GM18861 (cell line): ENCODE results near the gene PHACTR3.

Source experiments
- ATAC-seq: cut with Tn5 transposase; IDR thresholded peaks from one replicate; pipeline ENCODE4 v1.9.1; 2021; ENCODE audit not compliant: unreplicated experiment

The PHACTR3 gene

GRCh38 chr20:59690101-59690500 lies 85.8 kb downstream of the PHACTR3 start:
- ATAC-seq = no peak

DNA sequence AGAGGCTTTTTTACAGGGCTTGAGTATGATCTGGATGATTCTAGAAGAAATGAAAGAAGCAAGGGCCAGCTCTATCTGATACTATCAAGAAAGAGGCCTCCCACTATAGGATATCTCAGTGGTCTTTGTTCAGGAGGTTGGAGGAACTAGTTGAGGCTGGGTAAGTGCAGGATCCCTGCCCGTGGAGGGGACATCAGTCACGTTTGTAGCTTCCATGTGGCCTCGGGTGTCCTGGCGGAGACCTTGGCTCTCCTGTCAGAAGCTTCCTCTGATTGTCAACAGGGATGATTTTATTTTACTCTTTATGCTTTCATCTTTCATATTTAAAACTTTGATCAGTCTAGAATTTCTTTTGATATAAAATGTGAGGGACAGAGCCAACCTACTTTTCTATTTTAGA lies 86.6 kb downstream of the PHACTR3 start:
- no peak for ATAC-seq

- no peak for ATAC-seq
Observed at GRCh38 chr20:59692139-59692538, 87.8 kb downstream of the PHACTR3 start.

DNA sequence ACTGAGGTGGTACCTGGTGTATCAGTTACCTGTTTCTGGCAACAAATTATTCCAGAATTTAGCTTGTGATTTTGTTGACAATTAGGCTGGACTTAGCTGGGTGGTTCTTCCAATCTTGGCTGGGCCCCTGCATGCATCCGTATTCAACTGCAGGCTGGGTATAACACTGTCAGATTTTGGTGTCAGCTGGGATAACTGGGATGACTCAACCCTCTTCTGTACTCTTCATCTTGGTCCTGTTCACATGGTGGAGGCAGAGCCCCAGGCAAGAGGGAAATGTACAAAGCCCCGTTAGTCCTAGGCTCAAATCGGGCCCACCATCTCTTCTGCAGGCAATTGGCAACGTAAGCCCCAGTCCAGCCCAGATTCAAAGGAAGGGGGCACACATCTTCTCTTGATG lies 89.2 kb downstream of the PHACTR3 start:
- ATAC-seq = no peak

GRCh38 chr20:59696476-59696875 lies 92.1 kb downstream of the PHACTR3 start:
- ATAC-seq = no peak

DNA sequence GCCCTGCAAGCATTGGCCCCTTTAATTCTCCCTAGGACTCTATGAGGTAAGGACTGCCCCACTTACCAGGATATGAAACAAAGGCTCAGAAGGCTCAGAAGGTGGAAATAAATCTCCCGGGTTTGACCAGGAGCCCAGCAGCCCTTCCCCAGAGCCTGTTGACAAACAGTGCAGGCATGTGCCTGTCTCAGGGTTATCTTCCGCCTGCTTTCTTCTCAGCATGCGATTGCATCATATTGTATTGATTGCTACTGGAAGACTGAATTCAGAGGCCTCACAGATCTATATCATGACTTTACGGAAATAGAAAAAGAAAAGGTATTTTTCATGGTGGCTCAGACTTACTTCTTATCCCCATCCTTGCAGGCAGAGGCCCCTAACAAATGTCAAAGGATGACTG lies 92.7 kb downstream of the PHACTR3 start:
- ATAC-seq = no peak

GRCh38 chr20:59698598-59698997 lies 94.3 kb downstream of the PHACTR3 start:
- no peak for ATAC-seq

GRCh38 chr20:59701236-59701635 lies 96.9 kb downstream of the PHACTR3 start:
- no peak for ATAC-seq

DNA sequence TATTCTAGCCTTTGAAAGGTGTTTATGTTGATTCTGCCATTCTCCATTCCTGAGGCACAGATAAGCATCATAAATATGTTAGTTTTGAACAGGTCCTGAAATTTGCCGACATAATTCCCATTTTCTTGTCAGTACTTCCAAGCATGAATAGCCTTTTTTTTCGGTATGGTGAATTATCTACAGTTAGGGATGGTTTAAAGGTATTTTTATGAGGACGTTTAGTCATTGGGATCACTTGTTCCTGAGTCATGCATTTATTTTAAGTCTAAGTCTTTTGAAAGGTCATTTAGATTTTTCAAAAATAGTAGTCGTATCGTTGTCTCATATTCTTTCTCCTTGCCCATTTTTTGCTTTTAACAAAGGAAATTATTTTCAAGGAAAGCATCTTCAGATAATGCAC lies 98.7 kb downstream of the PHACTR3 start:
- no peak for ATAC-seq

- ATAC-seq = no peak
Observed at GRCh38 chr20:59705651-59706399, 101.5 kb downstream of the PHACTR3 start.

GRCh38 chr20:59706400-59706693 lies 102.0 kb downstream of the PHACTR3 start:
- no peak for ATAC-seq

DNA sequence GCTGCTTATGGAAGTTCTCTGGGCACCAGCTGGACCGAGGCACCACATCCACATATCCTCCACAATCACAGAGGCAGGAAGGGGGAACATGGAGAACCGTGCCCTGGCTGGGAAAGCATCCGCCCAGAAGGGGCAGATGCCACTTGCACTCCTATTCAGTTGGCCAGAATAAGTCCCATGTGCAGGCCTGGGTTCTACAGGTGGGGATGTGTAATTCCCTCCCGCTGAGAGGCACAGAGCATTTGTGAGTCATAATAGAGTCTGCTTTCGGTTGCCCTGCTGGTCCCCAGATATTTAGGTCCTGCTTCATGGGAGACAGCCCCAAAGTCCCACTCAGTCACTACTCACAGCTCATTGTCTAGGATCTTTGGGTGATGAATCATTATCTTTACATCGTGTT lies 104.0 kb downstream of the PHACTR3 start:
- ATAC-seq = no peak

- no peak for ATAC-seq
Observed at GRCh38 chr20:59709636-59710035, 105.3 kb downstream of the PHACTR3 start.

- no peak for ATAC-seq
Observed at GRCh38 chr20:59718071-59718470, 113.7 kb downstream of the PHACTR3 start.

- ATAC-seq = no peak
Observed at GRCh38 chr20:59718751-59719150, 114.4 kb downstream of the PHACTR3 start.

- ATAC-seq = no peak
Observed at GRCh38 chr20:59720013-59720412, 115.7 kb downstream of the PHACTR3 start.

DNA sequence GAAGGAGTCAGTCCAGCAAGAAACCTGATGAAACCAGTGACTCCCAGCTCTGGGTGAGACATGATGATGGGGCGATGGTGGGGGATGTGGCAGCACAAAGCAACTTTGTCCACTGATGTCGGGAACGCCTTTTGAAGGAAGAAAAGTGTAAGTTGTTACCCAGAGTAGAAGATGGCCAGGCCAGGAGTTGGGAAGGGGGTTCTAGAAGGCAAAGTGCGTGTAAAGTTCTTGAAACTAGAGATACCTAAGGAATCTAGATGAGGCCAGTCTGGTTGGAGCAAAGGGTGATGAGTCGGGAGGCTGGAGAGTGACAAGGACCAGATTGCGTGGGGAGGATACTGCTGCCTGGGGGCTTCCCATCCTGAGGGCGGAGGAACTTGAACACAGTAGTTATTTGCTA lies 117.0 kb downstream of the PHACTR3 start:
- no peak for ATAC-seq

DNA sequence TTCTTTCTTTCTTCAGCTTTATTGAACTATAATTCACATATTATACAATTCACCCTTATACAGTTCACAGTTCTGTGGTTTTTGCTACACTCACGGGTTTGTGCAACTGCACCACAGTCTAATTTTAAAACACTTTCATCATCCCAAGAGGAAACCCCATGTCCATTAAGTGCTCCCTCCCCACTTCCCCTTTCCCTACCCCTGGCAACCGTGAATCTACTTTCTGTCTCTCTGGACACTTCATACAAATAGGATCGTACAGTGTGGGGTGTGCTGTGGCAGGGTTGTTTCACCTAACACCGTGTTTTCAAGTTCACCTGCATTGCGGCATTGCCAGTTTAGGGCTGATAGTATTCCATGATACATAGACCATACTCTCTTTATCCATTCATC lies 118.8 kb downstream of the PHACTR3 start:
- ATAC-seq = no peak

DNA sequence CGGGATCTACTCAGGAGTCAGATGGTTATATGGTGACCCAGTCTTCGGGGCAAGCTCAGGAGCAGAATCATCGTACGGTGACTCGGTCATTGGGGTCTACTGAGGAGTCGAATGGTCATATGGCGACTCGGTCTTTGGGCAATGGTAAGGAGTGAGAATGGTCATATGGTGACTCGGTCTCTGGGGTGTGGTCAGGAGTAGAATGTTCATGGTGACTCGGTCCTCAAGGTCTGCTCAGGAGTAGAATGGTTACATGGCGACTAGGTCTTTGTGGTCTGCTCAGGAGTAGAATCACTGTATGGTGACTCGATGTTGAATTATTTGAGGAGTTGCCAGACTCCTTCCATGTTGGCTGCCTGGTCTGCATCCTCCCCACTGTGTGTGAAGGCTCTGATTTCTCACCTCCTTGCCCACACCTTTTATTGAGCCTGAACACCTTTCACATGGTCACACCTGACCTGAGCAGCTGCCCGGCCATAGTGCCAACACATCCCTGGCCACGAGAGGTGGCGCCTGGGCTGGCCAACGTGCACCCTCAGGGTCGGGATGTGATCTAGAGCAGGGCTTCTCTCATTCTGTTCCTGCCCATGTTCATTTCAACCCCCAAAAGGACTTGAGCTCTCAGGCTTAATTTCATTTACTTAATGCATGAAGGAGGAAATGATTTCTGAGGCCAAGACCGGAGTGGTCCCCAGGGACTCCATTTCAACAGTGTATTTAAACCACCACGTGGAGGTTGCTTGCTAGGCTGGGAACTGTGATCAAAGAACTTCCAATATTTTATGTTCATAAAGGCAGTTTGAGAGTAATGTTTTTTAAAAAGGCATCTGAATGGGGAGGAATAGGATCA lies 119.5 kb downstream of the PHACTR3 start:
- no peak for ATAC-seq

DNA sequence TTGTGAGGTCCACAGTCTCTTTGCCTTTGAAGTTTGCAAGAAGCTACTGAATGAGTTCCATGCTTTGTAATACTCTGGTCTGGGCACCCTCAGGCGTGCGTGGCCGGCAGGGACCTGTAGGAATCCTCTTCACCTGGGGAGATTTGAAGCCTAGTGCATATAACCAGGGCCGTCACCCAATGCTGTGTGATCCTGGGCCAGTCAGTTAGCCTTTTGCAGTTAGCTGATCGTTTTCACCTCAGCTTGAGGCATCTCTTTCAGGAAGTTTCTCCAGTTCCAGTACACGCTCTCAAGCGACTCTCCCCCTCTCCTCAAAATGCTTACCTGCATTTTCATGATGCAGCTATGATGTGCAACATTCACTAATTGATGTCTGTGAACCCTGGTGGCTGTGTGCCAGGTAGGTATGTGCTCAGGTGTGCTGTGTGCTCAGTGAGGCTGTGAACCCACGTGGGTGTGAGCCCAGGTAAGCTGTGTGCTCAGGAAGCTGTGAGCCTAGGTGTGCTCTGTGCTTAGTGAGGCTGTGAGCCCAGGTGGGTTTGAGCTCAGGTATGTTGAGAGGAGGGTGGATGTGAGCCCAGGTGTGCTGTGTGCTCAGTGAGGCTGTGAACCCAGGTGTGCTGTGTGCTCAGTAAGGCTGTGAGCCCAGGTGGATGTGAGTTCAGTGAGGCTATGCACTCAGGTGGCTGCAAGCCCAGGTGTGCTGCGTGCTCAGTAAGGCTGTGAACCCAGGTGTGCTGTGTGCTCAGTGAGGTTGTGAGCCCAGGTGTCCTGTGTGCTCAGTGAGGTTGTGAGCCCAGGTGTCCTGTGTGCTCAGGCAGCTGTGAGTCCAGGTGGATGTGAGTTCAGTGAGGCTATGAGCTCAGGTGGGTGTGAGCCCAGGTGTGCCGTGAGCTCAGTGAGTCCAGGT lies 120.4 kb downstream of the PHACTR3 start:
- ATAC-seq = no peak

- ATAC-seq = no peak
Observed at GRCh38 chr20:59725476-59726280, 121.3 kb downstream of the PHACTR3 start.
